Ramos (cell line): ENCODE data around the gene GPX3.

Experiments used
- in situ Hi-C: fragments of 300-500 bp; cut with MboI; formaldehyde crosslinking; loops from one replicate; pipeline ENCODE4 v1.14.3; 2022; ENCODE audit warnings: low sequenced_read_pairs; ENCODE audit not compliant: unreplicated experiment

The GPX3 gene

DNA sequence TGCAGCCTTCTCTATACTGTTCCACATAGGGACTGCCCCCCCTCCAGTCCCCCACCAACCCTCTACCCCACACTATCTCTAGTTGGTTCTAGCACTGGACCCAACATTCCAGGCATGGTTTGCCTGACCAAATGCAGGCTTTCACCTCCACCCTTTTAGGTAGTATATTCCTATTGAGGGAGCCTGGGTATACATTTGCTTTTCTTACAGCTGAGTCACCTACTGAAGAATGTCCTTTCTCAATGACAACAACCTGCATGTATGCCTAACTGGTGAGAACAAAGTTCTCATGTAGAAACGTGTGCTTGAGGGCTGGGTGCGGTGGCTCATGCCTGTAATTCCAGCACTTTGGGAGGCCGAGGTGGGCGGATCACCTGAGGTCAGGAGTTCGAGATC, 52.2 kb downstream of the GPX3 start:
- in situ Hi-C loops: no loop called here

DNA sequence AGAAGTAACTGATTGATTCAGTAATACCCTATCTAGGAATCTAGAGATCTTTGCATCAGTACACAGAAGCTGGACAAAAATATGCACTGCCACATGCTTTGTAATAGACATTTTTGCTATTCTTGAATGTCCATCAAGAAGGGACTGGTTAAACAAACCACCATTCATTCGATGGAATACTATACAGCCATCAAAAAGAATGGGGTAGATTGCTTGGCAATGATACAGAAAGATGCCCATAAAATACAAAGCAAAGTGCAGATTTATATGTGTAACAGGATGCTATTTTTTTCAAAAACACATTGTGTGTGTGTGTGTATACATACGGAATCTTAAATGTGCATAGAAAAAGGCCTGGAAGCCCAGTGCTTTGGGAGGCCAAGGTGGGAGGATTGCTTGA, 52.9 kb downstream of the GPX3 start:
- in situ Hi-C loops: no loop called here

DNA sequence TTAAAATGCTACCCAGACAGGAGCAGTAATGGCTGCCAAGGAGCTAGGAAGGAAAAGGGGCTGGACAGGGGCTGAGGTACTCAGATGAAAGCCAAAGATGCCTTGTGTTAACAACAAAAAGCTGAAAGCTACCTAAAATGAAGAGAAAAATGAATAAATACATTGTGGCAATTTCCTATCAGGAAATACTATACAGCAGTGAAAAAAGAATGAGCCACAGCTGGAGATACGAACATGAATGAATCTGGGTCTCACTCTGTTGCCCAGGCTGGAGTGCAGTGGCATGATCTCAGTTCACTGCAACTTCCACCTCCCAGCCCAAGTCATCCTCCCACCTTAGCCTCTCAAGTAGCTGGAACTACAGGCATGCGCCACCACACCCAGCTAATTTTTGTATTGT, 54.2 kb downstream of the GPX3 start:
- in situ Hi-C loops: no loop called here

DNA sequence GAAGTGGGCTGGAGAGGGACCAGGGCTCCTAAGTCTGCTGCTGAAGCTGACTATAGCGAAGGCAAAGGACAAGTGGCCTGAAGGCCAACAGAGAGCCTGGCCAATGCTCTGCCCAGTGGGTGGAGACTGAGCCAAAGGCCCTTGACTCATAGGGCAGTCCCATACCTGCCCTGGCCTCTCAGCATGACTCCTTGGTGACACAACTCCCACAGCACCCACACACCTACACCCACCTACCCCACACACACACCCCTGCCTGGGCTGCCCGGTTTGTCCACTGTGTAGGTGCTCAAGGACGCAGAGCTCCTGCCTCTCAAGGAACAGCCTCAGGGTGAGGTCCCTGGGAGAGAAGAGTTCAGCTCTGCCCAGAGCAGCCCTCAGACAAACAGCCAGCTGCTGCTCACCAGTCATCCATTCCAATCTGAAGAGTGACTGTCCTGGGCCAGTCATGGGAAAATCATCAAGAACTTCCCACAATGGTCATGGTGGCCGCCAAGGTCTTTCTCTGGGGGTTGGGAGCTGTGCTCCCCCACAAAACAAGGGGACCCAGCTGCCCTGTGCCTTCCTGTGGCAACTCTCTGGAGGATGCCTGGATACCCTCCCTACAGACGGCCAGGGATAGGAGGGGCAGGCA, 55.4 kb downstream of the GPX3 start:
- in situ Hi-C loops: no loop called here

DNA sequence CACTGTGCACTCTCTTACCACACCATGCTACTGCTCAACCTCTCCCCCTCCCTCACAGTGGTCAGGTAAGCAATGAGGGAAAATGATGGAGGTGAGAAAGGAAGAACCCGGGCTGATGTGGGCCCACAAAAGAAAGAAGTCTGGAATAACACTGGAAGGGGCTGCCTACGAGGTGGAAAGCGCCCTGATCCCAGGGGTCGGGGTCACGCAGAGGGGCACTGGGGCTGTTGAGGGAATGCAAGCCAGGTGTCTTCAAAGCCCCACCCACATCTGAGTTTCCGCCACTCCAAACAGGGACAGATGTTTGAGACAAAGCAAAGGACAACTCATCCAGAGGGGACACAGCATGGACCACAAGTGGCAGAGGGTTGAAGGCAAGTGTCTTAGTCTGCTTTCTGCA, 56.2 kb downstream of the GPX3 start:
- in situ Hi-C loops: no loop called here

DNA sequence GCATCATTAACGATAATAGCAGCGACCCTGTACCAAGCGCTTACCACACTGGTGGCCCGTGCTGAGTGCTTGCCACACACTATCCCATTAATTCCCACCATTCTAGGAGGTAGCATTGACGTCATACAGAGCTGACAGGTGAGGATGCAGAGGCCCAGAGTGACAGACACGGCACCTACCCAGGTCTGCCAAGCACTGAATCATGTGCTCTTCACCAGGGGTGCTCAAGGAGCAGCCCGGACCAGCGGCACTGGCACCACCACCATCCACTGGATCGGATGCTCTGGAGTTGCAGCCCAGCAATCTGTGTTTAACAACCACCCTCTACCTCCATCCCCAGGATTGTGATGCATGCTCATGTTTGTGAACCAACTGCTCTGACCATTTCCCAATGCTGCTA, 57.0 kb downstream of the GPX3 start:
- in situ Hi-C loops: no loop called here

DNA sequence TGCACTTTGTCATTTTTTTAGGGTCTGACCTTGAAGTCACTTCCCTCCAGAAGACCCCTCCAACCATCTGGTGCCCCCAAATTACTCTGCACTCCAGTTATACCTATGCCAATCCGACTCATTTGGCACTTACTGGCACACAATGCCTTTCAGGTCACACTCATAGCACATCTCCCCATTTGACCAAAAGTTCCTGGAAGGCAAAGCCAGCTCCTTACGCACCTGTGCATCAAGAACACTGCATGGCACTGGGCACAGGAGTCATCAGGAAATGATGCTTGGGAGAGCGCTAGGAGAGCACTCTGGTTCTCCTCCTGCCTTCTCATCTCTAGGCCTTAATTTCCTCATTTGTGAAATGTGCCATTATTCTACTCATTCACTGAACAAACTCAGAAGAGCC, 57.6 kb downstream of the GPX3 start:
- in situ Hi-C loops: no loop called here
